H9 (cell line): Measurements from ENCODE around the gene FERMT2. TPM values are rescaled to one million over a fixed set of nuclear protein-coding genes. Genes with fewer than 3 reads are reported as not detected.

ENCODE experiments used
- DNase-seq: peaks from one replicate; pipeline ENCODE4 v3.0.0-alpha.2; 2017
- H2AFZ ChIP-seq: one replicate; pipeline ENCODE4 v1.6.1; 2013; ENCODE audit warnings: mild to moderate bottlenecking, low read length, control low read depth, moderate library complexity
- H2AK5ac ChIP-seq: 2 replicates; pipeline ENCODE4 v1.6.1; 2013; ENCODE audit warnings: low read length, control low read depth, mixed read lengths; ENCODE audit not compliant: insufficient read length
- H2BK120ac ChIP-seq: one replicate; pipeline ENCODE4 v1.6.1; 2013; ENCODE audit warnings: low read depth, mild to moderate bottlenecking, low read length, control low read depth, inconsistent platforms; ENCODE audit not compliant: poor library complexity, severe bottlenecking
- H2BK12ac ChIP-seq: 2 replicates; pipeline ENCODE4 v1.6.1; 2013; ENCODE audit warnings: low read length, control low read depth, mixed read lengths, low read depth; ENCODE audit not compliant: insufficient read length
- H2BK15ac ChIP-seq: 2 replicates; pipeline ENCODE4 v1.6.1; 2013; ENCODE audit warnings: low read depth, low read length, control low read depth
- H2BK20ac ChIP-seq: one replicate; pipeline ENCODE4 v1.6.1; 2013; ENCODE audit warnings: low read depth, mild to moderate bottlenecking, low read length, control low read depth, inconsistent platforms; ENCODE audit not compliant: poor library complexity, severe bottlenecking
- H2BK5ac ChIP-seq: 2 replicates; pipeline ENCODE4 v1.6.1; 2013; ENCODE audit warnings: low read length, control low read depth, mixed read lengths; ENCODE audit not compliant: insufficient read length
- H3K14ac ChIP-seq: 2 replicates; pipeline ENCODE4 v1.6.1; 2013; ENCODE audit warnings: low read length, control low read depth; ENCODE audit not compliant: insufficient read depth
- H3K18ac ChIP-seq: 2 replicates; pipeline ENCODE4 v1.6.1; 2013; ENCODE audit warnings: low read depth, mild to moderate bottlenecking, mixed read lengths, low read length, control low read depth; ENCODE audit not compliant: insufficient read length
- H3K23ac ChIP-seq: 2 replicates; pipeline ENCODE4 v1.6.1; 2013; ENCODE audit warnings: low read length, control low read depth, mixed read lengths, low read depth; ENCODE audit not compliant: insufficient read length
- H3K23me2 ChIP-seq: 2 replicates; pipeline ENCODE4 v1.6.1; 2013; ENCODE audit warnings: low read depth, mild to moderate bottlenecking, mixed read lengths, low read length, control low read depth; ENCODE audit not compliant: insufficient read length, poor library complexity, severe bottlenecking
- H3K27ac ChIP-seq: 2 replicates; pipeline ENCODE4 v1.5.1; 2013; ENCODE audit warnings: low read length, control low read depth, mixed read lengths, low read depth; ENCODE audit not compliant: insufficient read length
- H3K27me3 ChIP-seq: 2 replicates; pipeline ENCODE4 v1.6.1; 2013; ENCODE audit warnings: low read length, control low read depth, inconsistent platforms; ENCODE audit not compliant: insufficient read depth
- H3K4ac ChIP-seq: 2 replicates; pipeline ENCODE4 v1.6.1; 2013; ENCODE audit warnings: low read depth, mild to moderate bottlenecking, control low read depth, inconsistent platforms, low read length, moderate library complexity
- H3K4me1 ChIP-seq: 2 replicates; pipeline ENCODE4 v1.6.1; 2013; ENCODE audit warnings: low read length, control low read depth, inconsistent platforms; ENCODE audit not compliant: insufficient read depth
- H3K4me2 ChIP-seq: 2 replicates; pipeline ENCODE4 v1.6.1; 2013; ENCODE audit warnings: low read length, control low read depth, mixed read lengths; ENCODE audit not compliant: insufficient read length, insufficient read depth
- H3K56ac ChIP-seq: 2 replicates; pipeline ENCODE4 v1.6.1; 2013; ENCODE audit warnings: low read depth, mild to moderate bottlenecking, mixed read lengths, low read length, control low read depth; ENCODE audit not compliant: insufficient read length
- H3K79me1 ChIP-seq: 2 replicates; pipeline ENCODE4 v1.6.1; 2013; ENCODE audit warnings: low read depth, mild to moderate bottlenecking, moderate library complexity, low read length, control low read depth, inconsistent platforms; ENCODE audit not compliant: insufficient read depth, poor library complexity, severe bottlenecking
- H3K79me2 ChIP-seq: 2 replicates; pipeline ENCODE4 v1.6.1; 2013; ENCODE audit warnings: low read length, control low read depth, inconsistent platforms; ENCODE audit not compliant: insufficient read depth
- H3K9ac ChIP-seq: 2 replicates; pipeline ENCODE4 v1.6.1; 2013; ENCODE audit warnings: low read length, control low read depth, mixed read lengths; ENCODE audit not compliant: insufficient read length; ENCODE audit errors: extremely low read depth
- H3K9me3 ChIP-seq: one replicate; pipeline ENCODE4 v1.6.1; 2013; ENCODE audit warnings: low read depth, low read length, inconsistent platforms; ENCODE audit not compliant: control insufficient read depth
- H3T11ph ChIP-seq: one replicate; pipeline ENCODE4 v1.6.1; 2013; ENCODE audit warnings: mild to moderate bottlenecking, low read length, control low read depth, inconsistent platforms
- H4K20me1 ChIP-seq: one replicate; pipeline ENCODE4 v1.6.1; 2013; ENCODE audit not compliant: control insufficient read depth, insufficient read length, insufficient read depth
- H4K5ac ChIP-seq: 2 replicates; pipeline ENCODE4 v1.6.1; 2013; ENCODE audit warnings: low read depth, mild to moderate bottlenecking, mixed read lengths, low read length, control low read depth; ENCODE audit not compliant: insufficient read length
- H4K8ac ChIP-seq: replicated peaks from 2 replicates; pipeline ENCODE4 v1.6.1; 2013; ENCODE audit warnings: low read length, control low read depth, mixed read lengths, low read depth; ENCODE audit not compliant: insufficient read length
- H4K91ac ChIP-seq: 2 replicates; pipeline ENCODE4 v1.6.1; 2013; ENCODE audit warnings: low read depth, mild to moderate bottlenecking, moderate library complexity, mixed read lengths, low read length, control low read depth; ENCODE audit not compliant: insufficient read length
- H3K27ac Mint-ChIP-seq, 3 experiments: 2 replicates in 2 of 3; 3 replicates in 1 of 3; pipeline ENCODE4 v1.8.0; 2020 to 2021; ENCODE audit warnings: mixed read lengths in 3 of 3, mild to moderate bottlenecking in 1 of 3, moderate library complexity in 1 of 3
- H3K27me3 Mint-ChIP-seq: 2 replicates; pipeline ENCODE4 v1.8.0; 2021; ENCODE audit warnings: low read depth, mild to moderate bottlenecking, moderate library complexity, mixed read lengths
- H3K36me3 Mint-ChIP-seq, 3 experiments: 2 replicates in 2 of 3; 3 replicates in 1 of 3; pipeline ENCODE4 v1.8.0; 2020 to 2021; ENCODE audit warnings: low read depth in 3 of 3, mixed read lengths in 3 of 3; ENCODE audit not compliant: insufficient read depth in 1 of 3
- H3K4me1 Mint-ChIP-seq, 2 experiments: 2 replicates each; pipeline ENCODE4 v1.8.0; 2020; ENCODE audit warnings: mixed read lengths in 2 of 2
- H3K4me3 Mint-ChIP-seq, 2 experiments: 2 replicates in 1 of 2; 3 replicates in 1 of 2; pipeline ENCODE4 v1.8.0; 2020 to 2021; ENCODE audit warnings: mild to moderate bottlenecking in 2 of 2, mixed read lengths in 2 of 2, moderate library complexity in 1 of 2
- H3K9me3 Mint-ChIP-seq, 2 experiments: 2 replicates in 1 of 2; 3 replicates in 1 of 2; pipeline ENCODE4 v1.8.0; 2020; ENCODE audit warnings: mild to moderate bottlenecking in 2 of 2, mixed read lengths in 2 of 2, moderate library complexity in 1 of 2
- CTCF ChIP-seq: fragments of 200-600 bp; sonication (generic); conservative IDR thresholded peaks from 3 replicates; pipeline ENCODE4 v1.8.0; 2021; ENCODE audit warnings: antibody characterized with exemption, mild to moderate bottlenecking
- WGBS: extraction: QIAGEN DNeasy Blood & Tissue Kit; methylation state at CpG from one replicate; pipeline ENCODE4 v1.1.7; 2013; ENCODE audit warnings: missing lambda C conversion rate, low lambda C conversion rate, mixed read lengths; ENCODE audit not compliant: insufficient read length; ENCODE audit errors: extremely low coverage; 5-methylcytosine and 5-hydroxymethylcytosine counted together
- total RNA-seq: library from RNA; stranded (reverse); gene quantifications from 2 replicates; pipeline ENCODE4 v1.2.1, GENCODE V29; 2021

The FERMT2 gene
- total RNA-seq, 1 experiment from 2014 or later: 128 TPM

- H3K4me1 Mint-ChIP-seq: peaks cover 39 to 51% of the 10 kb centered on the region in 2 experiments
- peak overlapping the region in 2 of 3 experiments; percentile 24 to 92; a peak in 3 of 7 replicates for H3K27ac Mint-ChIP-seq
Observed at GRCh38 chr14:52878469-52878868, 72.4 kb downstream of the FERMT2 start.

More at GRCh38 chr14:52878469-52878868, 72.4 kb downstream of the FERMT2 start:
- no peak overlapping the region for H3K9ac ChIP-seq
- no peak overlapping the region for H3K56ac ChIP-seq
- no peaks in the 10 kb centered on the region for H3K27me3 Mint-ChIP-seq
- H3K23ac ChIP-seq: no peak overlapping the region
- H2BK20ac ChIP-seq: no peak overlapping the region
- no peak overlapping the region for H2AFZ ChIP-seq
- peaks cover 2% of the 10 kb centered on the region; the same call in 1 of the 2 replicates for H3K4me1 ChIP-seq
- peaks cover 8 to 52% (median 35%) of the 10 kb centered on the region in 3 experiments; a peak in 6 of 7 replicates for H3K36me3 Mint-ChIP-seq
- H2BK120ac ChIP-seq: no peak overlapping the region
- no peaks in the 10 kb centered on the region for H4K20me1 ChIP-seq
- H4K8ac ChIP-seq: no peak overlapping the region
- H2BK12ac ChIP-seq: no peak overlapping the region
- no peak overlapping the region for H3K14ac ChIP-seq
- no peak overlapping the region for H2BK5ac ChIP-seq
- no peaks in the 10 kb centered on the region for H3K79me2 ChIP-seq
- H3K27ac ChIP-seq: no peak overlapping the region
- no peak overlapping the region for H3K4ac ChIP-seq
- no CpG with 5 or more reads among the region's 3 CpGs for WGBS
- H2AK5ac ChIP-seq: no peak overlapping the region
- no peak for TF ChIP-seq CTCF
- no peak for DNase-seq
- no peaks in the 10 kb centered on the region for H3K9me3 Mint-ChIP-seq
- no peaks in the 10 kb centered on the region for H3K27me3 ChIP-seq
- H3T11ph ChIP-seq: no peak overlapping the region
- no peak overlapping the region for H3K18ac ChIP-seq
- no peak overlapping the region for H3K4me2 ChIP-seq
- H3K79me1 ChIP-seq: no peaks in the 10 kb centered on the region
- no peaks in the 10 kb centered on the region for H3K23me2 ChIP-seq
- H4K91ac ChIP-seq: no peak overlapping the region
- H3K9me3 ChIP-seq: no peaks in the 10 kb centered on the region
- H3K4me3 Mint-ChIP-seq: no peak overlapping the region
- H4K5ac ChIP-seq: no peak overlapping the region
- H2BK15ac ChIP-seq: no peak overlapping the region
